Measurements from ENCODE around the gene MRPS33. TPM values are rescaled to one million over a fixed set of nuclear protein-coding genes. Genes with fewer than 3 reads are reported as not detected.
"Not testable (repeated sequence)": the region's sequence is repeated elsewhere in the genome, so short reads cannot be mapped to it uniquely, and the experiment has no call there.

Gene MRPS33
- total RNA-seq, 2 experiments from 2014 or later: 111 to 116 TPM

DNA sequence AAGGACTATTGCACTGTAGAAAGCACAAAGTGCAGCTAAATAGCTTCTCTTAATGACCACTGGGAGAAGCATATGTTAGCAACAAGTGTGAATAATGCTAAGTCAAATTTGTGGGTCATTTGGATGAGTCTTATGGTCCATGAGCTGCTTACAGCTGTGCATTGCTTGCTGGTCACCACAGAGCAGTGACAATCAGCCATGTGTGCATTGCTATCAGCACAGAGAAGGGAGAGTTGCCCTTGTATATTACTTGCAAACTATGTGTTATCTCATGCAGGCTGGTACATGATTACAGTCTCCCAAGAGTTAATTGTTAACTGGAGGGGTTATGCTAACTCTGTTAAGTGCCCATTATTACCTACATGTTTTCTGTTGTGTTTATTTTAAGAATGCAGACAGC, 25.7 kb downstream of the MRPS33 start:
- Mint-ChIP-seq H3K36me3 (no peaks in the 10 kb centered on the region), H3K27me3 (peaks cover 7% of the 10 kb centered on the region), H3K27ac (no peak overlapping the region), H3K4me1 (no peaks in the 10 kb centered on the region), H3K9me3 (peaks cover 3% of the 10 kb centered on the region), H3K4me3 (no peak overlapping the region)
- DNase-seq: no peak

DNA sequence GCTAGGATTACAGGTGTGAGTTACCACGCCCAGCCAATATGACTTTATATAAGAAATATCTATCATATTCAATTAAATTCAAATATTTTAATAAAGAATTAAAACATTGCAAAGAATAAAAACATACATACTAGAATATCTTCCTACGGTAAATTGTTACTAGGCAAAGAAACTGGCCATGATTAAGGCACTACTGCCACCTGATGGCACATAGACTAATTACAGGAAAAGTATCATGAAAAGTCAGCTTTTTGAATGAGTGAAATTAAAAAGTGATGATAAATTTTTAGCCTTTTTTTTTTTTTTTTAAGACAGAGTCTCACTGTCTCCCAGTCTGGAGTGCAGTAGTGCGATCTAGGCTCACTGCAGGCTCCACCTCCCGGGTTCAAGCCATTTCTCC, 30.9 kb downstream of the MRPS33 start:
- Mint-ChIP-seq H3K36me3 (no peaks in the 10 kb centered on the region), H3K9me3 (peaks cover 3% of the 10 kb centered on the region)
- DNase-seq: no peak

DNA sequence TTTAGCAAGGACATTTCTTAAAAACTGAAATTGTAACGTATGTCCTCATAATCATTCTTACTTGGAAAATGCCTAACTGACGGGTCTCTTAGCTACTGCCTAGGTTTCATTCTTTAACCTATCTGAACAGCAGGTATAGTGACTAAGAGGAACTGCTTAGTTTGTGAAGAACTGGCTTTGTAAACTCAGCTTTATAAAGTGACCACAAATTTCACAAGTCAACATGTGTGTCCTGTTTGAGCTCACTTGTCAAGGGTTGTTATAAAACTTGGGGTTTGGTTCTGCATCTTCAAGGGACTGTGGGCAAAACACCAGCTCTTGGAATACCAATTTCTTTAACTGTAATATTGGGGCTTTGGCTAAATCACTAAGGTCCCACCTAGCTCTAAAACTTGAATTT, 32.2 kb downstream of the MRPS33 start:
- Mint-ChIP-seq H3K9me3 (peaks cover 3% of the 10 kb centered on the region), H3K4me3 (no peak overlapping the region), H3K27ac (no peak overlapping the region), H3K4me1 (no peaks in the 10 kb centered on the region), H3K36me3 (no peaks in the 10 kb centered on the region), H3K27me3 (peaks cover 4% of the 10 kb centered on the region)
- no peak for DNase-seq

More for the DNA sequence above, 30.9 kb downstream of the MRPS33 start:
- H3K4me3 Mint-ChIP-seq: no peak overlapping the region
- H3K27me3 Mint-ChIP-seq: peaks cover 4% of the 10 kb centered on the region
- H3K4me1 Mint-ChIP-seq: no peaks in the 10 kb centered on the region
- H3K27ac Mint-ChIP-seq: no peak overlapping the region

DNA sequence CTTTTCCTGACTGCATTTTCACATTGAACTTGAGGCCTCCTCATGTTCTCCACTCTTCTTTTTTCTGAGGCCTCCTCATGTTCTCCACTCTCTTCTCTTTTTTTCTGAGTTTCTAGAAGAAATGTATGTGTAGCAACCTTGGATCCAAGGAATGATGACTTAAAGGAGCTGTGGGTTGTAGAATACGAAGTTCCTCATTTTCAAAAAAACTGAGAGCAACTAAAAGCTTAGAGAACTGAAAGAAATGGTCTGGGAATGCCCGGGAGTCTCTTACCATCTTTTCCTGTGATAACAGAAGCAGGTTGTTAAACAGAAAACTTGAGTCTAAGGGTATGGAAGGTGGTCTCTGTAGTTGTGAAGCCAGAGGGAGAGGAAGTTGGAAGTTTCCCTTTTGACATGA, 32.8 kb downstream of the MRPS33 start:
- H3K36me3 Mint-ChIP-seq: no peaks in the 10 kb centered on the region
- DNase-seq: no peak
- H3K4me1 Mint-ChIP-seq: peaks cover 2% of the 10 kb centered on the region
- no peak overlapping the region for H3K4me3 Mint-ChIP-seq
- H3K9me3 Mint-ChIP-seq: peaks cover 3% of the 10 kb centered on the region
- no peak overlapping the region for H3K27ac Mint-ChIP-seq
- H3K27me3 Mint-ChIP-seq: peaks cover 4% of the 10 kb centered on the region

DNA sequence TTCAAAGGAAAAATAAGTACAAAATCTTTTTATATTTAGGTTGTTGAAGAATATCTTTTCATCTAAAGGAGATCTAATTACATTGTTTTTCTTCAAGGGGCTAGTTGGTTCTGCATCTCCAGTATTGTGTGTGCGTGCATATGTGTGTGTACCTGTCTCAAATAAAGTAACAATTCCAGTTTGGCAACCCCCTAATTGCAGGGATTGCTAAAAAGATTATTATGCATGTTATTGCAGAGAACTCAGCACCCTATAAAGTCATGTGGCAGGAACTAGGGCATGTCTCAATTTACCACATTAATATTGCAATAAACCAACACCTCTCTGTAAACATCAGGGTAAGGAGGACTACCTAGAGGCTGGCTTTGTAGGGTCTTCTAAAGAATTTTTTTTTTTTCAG, 37.0 kb downstream of the MRPS33 start:
- Mint-ChIP-seq H3K9me3 (no peaks in the 10 kb centered on the region), H3K4me1 (peaks cover 2% of the 10 kb centered on the region), H3K27me3 (peaks cover 4% of the 10 kb centered on the region), H3K36me3 (no peaks in the 10 kb centered on the region), H3K27ac (no peak overlapping the region), H3K4me3 (no peak overlapping the region)
- no peak for DNase-seq

DNA sequence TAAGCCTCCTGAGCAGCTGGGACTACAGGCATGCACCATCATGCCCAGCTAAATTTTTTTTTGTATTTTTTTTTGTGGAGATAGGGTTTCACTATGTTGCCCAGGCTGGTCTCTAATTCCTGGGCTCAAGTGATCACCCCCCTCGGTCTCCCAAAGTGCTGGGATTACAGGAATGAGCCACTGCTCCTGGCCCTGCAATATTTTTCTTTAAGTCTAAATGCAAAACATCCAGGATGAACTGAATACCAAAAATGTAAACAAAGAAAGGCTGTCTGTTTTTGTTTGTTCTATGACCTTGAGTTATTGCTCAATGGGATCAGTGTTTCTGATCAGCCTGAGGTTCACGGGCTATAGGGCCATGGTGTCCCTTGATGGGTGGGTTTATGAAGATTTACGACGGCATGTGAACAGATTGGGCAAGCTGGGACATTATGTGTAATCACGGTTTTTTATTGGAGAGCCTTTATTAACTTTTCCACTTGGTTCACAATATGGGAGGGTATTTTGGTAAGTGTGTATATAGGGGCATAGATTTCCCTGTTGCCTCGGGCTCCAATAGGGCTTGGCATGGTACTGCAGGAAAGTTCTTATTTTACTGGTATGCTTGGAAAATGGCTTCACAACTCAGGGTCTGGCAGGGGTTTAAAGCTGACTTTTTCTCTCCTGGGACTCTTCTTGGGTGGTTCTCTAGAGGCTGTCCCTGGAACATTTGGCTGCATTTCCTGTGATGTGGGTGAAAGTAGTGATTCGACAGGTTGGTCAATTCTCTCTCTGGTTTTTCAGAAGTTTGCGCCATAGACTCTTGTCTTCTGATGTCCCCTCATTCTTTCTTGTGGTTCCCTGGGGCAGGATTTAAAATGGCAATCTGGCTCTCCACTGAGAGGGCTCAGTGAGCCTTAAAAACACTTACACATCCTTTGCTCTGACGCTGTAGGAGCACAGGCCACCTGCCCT, 41.6 kb downstream of the MRPS33 start:
- H3K4me3 Mint-ChIP-seq: no peak overlapping the region
- peaks cover 2% of the 10 kb centered on the region for H3K4me1 Mint-ChIP-seq
- no peaks in the 10 kb centered on the region for H3K9me3 Mint-ChIP-seq
- no peak overlapping the region for H3K27ac Mint-ChIP-seq
- DNase-seq: no peak
- no peaks in the 10 kb centered on the region for H3K27me3 Mint-ChIP-seq
- H3K36me3 Mint-ChIP-seq: no peaks in the 10 kb centered on the region

DNA sequence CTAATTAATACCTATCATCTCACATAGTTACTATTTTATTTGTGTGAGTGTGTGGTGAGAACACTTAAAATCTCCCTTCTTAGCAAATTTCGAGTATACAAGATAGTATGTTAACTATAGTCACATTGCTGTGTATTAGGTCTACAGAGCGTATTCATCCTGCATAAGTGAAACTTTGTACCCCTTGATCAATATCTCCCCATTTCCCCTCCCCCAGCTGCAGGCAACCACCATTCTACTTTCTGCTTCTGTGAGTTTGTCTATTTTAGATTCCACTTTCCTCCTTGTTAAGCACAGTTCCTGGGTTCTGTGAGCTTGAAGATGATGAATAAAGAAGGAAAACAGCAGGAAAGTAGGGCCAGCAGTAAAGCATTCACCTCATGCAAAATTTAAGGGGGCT, 42.4 kb downstream of the MRPS33 start:
- Mint-ChIP-seq H3K36me3 (no peaks in the 10 kb centered on the region), H3K4me3 (no peak overlapping the region), H3K27ac (no peak overlapping the region), H3K4me1 (peaks cover 2% of the 10 kb centered on the region), H3K9me3 (no peaks in the 10 kb centered on the region), H3K27me3 (no peaks in the 10 kb centered on the region)
- no peak for DNase-seq

DNA sequence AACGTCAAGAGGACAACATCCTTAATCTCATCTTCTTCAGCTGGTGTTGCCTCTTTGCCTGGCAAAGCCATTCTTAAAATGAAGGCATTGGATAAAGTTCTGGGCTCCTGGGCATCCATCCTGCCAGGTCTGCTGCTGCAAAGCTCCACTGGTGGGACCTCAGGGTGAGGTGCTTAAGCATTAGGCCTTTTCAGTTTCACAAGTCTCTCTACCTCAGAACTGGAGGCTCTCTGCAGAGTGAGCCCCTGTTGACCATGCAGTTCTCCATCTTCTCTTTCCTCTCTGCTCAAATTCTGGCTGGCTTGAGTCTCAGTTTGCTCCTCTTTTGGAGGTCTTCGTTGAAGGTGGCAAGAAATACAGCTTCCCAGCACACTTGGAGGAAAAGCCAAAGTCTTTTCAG, 47.3 kb downstream of the MRPS33 start:
- no peak for DNase-seq
- Mint-ChIP-seq H3K4me3 (no peak overlapping the region), H3K9me3 (no peaks in the 10 kb centered on the region), H3K27ac (no peak overlapping the region), H3K4me1 (no peaks in the 10 kb centered on the region), H3K27me3 (no peaks in the 10 kb centered on the region), H3K36me3 (no peaks in the 10 kb centered on the region)

DNA sequence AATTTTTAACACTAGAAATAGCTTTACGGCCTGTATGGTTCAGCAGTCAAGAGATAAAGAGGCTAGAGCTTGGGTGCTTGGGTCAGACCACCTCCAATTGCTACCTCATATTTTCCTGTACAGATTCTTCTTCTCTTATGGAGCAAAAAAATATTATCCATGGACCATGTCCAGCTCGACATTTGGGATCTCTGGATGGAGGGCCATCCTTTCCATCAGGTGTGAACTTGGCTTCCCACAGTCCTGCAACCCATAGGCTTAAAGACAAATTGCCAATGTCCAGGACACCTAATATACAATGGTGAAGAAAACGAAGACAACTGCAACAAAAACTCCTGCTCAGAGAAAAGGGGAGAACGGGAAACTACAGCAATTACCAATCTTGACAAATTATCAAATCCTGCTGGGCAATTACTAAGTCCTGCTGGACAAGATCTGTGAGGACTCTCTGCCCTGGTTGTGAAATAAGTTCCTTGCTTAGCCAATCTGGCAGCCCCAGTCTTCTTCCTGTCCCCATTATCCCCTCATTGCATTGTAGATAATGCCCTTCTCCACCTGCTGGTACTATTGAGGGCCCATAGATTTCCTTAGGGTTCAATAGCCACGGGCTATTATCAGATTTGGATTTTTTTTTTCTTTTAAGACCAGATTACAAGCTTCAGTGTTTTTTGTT, 48.1 kb downstream of the MRPS33 start:
- Mint-ChIP-seq H3K4me3 (no peak overlapping the region), H3K9me3 (no peaks in the 10 kb centered on the region), H3K4me1 (no peaks in the 10 kb centered on the region), H3K27ac (no peak overlapping the region), H3K36me3 (no peaks in the 10 kb centered on the region), H3K27me3 (no peaks in the 10 kb centered on the region)
- no peak for DNase-seq

DNA sequence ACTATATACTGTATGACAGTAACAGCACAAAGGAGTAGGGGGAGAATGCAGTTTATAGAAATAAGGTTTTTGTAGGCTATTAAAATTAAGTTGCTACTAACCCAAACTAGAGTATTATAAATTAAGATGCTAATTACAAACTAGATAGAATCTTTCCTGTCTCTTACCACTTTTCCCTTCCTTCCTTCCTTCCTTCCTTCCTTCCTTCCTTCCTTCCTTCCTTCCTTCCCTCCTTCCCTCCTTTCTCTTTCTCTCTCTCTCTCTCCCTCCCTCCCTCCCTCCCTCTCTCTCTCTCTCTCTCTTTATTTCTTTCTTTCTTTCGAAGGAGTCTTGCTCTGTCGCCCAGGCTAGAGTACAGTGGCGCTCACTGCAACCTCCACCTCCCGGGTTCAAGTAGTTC, 53.6 kb downstream of the MRPS33 start:
- Mint-ChIP-seq H3K4me3 (no peak overlapping the region), H3K9me3 (no peaks in the 10 kb centered on the region), H3K27me3 (no peaks in the 10 kb centered on the region), H3K36me3 (no peaks in the 10 kb centered on the region), H3K4me1 (no peaks in the 10 kb centered on the region), H3K27ac (no peak overlapping the region)
- no peak for DNase-seq

DNA sequence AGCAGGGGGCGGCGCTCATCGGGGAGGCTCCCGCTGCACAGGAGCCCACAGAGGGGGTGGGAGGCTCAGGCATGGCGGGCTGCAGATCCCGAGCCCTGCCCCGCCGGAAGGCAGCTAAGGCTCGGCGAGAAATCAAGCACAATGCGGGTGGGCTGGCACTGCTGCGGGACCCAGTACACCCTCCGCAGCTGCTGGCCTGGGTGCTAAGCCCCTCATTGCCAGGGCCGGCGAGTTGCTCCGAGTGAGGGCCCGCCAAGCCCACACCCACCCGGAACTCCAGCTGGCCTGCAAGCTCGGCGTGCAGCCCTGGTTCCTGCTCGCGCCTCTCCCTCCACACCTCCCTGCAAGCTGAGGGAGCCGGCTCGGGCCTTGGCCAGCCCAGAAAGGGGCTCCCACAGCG, 57.8 kb downstream of the MRPS33 start:
- DNase-seq, H3K4me1 Mint-ChIP-seq, H3K4me3 Mint-ChIP-seq, H3K27ac Mint-ChIP-seq, H3K9me3 Mint-ChIP-seq, H3K36me3 Mint-ChIP-seq, H3K27me3 Mint-ChIP-seq: not testable (repeated sequence)

Other genes with a start within 250 kb of the MRPS33 start
- 10 to 100 TPM; 26.6 to 27.0 TPM for gene BRAF, start 90.0 kb downstream of the MRPS33 start, total RNA-seq
- under 1 TPM; 0.06 to 0.21 TPM for gene TMEM178B, start 59.1 kb upstream of the MRPS33 start, total RNA-seq

All from activated naive CD8-positive, alpha-beta T cell treated with anti-CD3 and anti-CD28 coated beads for 36 hours (primary cell).